ENCODE measurements around the gene NEDD4L.
"Not testable (repeated sequence)": the region's sequence is repeated elsewhere in the genome, so short reads cannot be mapped to it uniquely, and the experiment has no call there.

Gene NEDD4L

GRCh38 chr18:58360324-58360723 lies 316.3 kb downstream of the NEDD4L start:
- no peak for DNase-seq

- DNase-seq = no peak
Observed at GRCh38 chr18:58361212-58361611, 317.2 kb downstream of the NEDD4L start.

GRCh38 chr18:58362027-58362575 lies 318.1 kb downstream of the NEDD4L start:
- DNase-seq = peak in 1 of 2 donors; percentile 52

GRCh38 chr18:58362829-58363271 lies 318.8 kb downstream of the NEDD4L start:
- no peak for DNase-seq

GRCh38 chr18:58363767-58364540 lies 319.9 kb downstream of the NEDD4L start:
- no peak for DNase-seq

- DNase-seq = no peak
Observed at GRCh38 chr18:58364876-58365528, 321.0 kb downstream of the NEDD4L start.

GRCh38 chr18:58367425-58368140 lies 323.6 kb downstream of the NEDD4L start:
- peak in 1 of 2 donors; percentile 14 for DNase-seq

- no peak for DNase-seq
Observed at GRCh38 chr18:58369616-58370015, 325.6 kb downstream of the NEDD4L start.

- DNase-seq = no peak
Observed at GRCh38 chr18:58370038-58370580, 326.1 kb downstream of the NEDD4L start.

- no peak for DNase-seq
Observed at GRCh38 chr18:58370612-58371011, 326.6 kb downstream of the NEDD4L start.

- no peak for DNase-seq
Observed at GRCh38 chr18:58373481-58373880, 329.5 kb downstream of the NEDD4L start.

- DNase-seq = no peak
Observed at GRCh38 chr18:58375051-58375450, 331.0 kb downstream of the NEDD4L start.

GRCh38 chr18:58378411-58379379 lies 334.7 kb downstream of the NEDD4L start:
- DNase-seq = no peak

- no peak for DNase-seq
Observed at GRCh38 chr18:58379443-58379842, 335.4 kb downstream of the NEDD4L start.

- not testable (repeated sequence) for DNase-seq
Observed at GRCh38 chr18:58380113-58380512, 336.1 kb downstream of the NEDD4L start.

GRCh38 chr18:58381676-58382411 lies 337.8 kb downstream of the NEDD4L start:
- DNase-seq = no peak

- DNase-seq = no peak
Observed at GRCh38 chr18:58382446-58382845, 338.4 kb downstream of the NEDD4L start.

GRCh38 chr18:58385472-58385871 lies 341.4 kb downstream of the NEDD4L start:
- DNase-seq = no peak

GRCh38 chr18:58386780-58387179 lies 342.8 kb downstream of the NEDD4L start:
- no peak for DNase-seq

- no peak for DNase-seq
Observed at GRCh38 chr18:58387716-58388115, 343.7 kb downstream of the NEDD4L start.

GRCh38 chr18:58388736-58389135 lies 344.7 kb downstream of the NEDD4L start:
- DNase-seq = no peak
